HTR-8/SVneo (cell line): ENCODE measurements around the gene GTPBP10.
A peak's percentile ranks its signal among the peaks of the same experiment; 100 is the strongest.
"Not testable (repeated sequence)": the region's sequence is repeated elsewhere in the genome, so short reads cannot be mapped to it uniquely, and the experiment has no call there.

Experiments used
- DNase-seq: peaks from one replicate; pipeline ENCODE4 v3.0.0; 2011; ENCODE audit warnings: low spot score, mixed read lengths; ENCODE audit not compliant: insufficient read length
- FAIRE-seq: peaks from 2 replicates; lab custom pipeline; 2011; peaks lifted over from hg19 to GRCh38; lab: Jason Lieb, UNC

GTPBP10 gene

GRCh38 chr7:90346336-90347125, at the start of gene GTPBP10:
Gene GTPBP10, plus strand, starts transcription at chr7:90346716. Its CDS starts 26 bp downstream, at chr7:90346742.
- DNase-seq (peak; percentile 79), FAIRE-seq (peak; percentile 62)

- FAIRE-seq (no peak), DNase-seq (peak; percentile 12)
These were observed 48.1 kb upstream of the GTPBP10 start for GRCh38 chr7:90298145-90299038.

GRCh38 chr7:90303241-90303640, 43.3 kb upstream of the GTPBP10 start:
- FAIRE-seq (no peak), DNase-seq (no peak)

GRCh38 chr7:90309872-90310271, 36.6 kb upstream of the GTPBP10 start:
- DNase-seq = no peak
- FAIRE-seq = no peak

GRCh38 chr7:90311175-90311574, 35.3 kb upstream of the GTPBP10 start:
- DNase-seq (no peak), FAIRE-seq (no peak)

GRCh38 chr7:90312745-90313144, 33.8 kb upstream of the GTPBP10 start:
- DNase-seq (no peak), FAIRE-seq (no peak)

GRCh38 chr7:90313907-90314306, 32.6 kb upstream of the GTPBP10 start:
- FAIRE-seq (no peak), DNase-seq (no peak)

- DNase-seq = no peak
- no peak for FAIRE-seq
These were observed 26.5 kb upstream of the GTPBP10 start for GRCh38 chr7:90320014-90320413.

- FAIRE-seq (no peak), DNase-seq (no peak)
These were observed 26.1 kb upstream of the GTPBP10 start for GRCh38 chr7:90320418-90320800.

GRCh38 chr7:90320801-90321494, 25.6 kb upstream of the GTPBP10 start, which contains the start of gene FAM237B:
Gene FAM237B, minus strand, starts transcription at chr7:90321304. Its CDS starts 1,556 bp downstream, at chr7:90319748.
- FAIRE-seq (no peak), DNase-seq (no peak)

- DNase-seq = no peak
- no peak for FAIRE-seq
These were observed 23.7 kb upstream of the GTPBP10 start for GRCh38 chr7:90322837-90323236.

GRCh38 chr7:90326500-90326899, 20.0 kb upstream of the GTPBP10 start:
- FAIRE-seq (no peak), DNase-seq (no peak)

- no peak for FAIRE-seq
These were observed 12.2 kb upstream of the GTPBP10 start for GRCh38 chr7:90334193-90334843.

GRCh38 chr7:90334926-90335325, 11.6 kb upstream of the GTPBP10 start:
- DNase-seq, FAIRE-seq: not testable (repeated sequence)

More at GRCh38 chr7:90334193-90334843, 12.2 kb upstream of the GTPBP10 start:
- no peak for DNase-seq

- FAIRE-seq (no peak), DNase-seq (no peak)
These were observed 9.4 kb upstream of the GTPBP10 start for GRCh38 chr7:90337106-90337505.

GRCh38 chr7:90345016-90345415, 1.5 kb upstream of the GTPBP10 start:
- DNase-seq (no peak), FAIRE-seq (no peak)

- FAIRE-seq (no peak), DNase-seq (no peak)
These were observed 751 bp upstream of the GTPBP10 start for GRCh38 chr7:90345595-90346335.

GRCh38 chr7:90347759-90348158, 1.2 kb downstream of the GTPBP10 start:
- DNase-seq (no peak), FAIRE-seq (no peak)

- DNase-seq = no peak
- FAIRE-seq = no peak
These were observed 2.8 kb downstream of the GTPBP10 start for GRCh38 chr7:90349305-90349704.
